Naive thymus-derived CD4-positive, alpha-beta T cell (primary cell): ENCODE measurements around the gene MFAP4. TPM values are rescaled to one million over a fixed set of nuclear protein-coding genes. Genes with fewer than 3 reads are reported as not detected.

ENCODE experiments used
- ATAC-seq: fragments of 150-1000 bp; cut with Tn5 transposase; 2 replicates; pipeline ENCODE4 v1.10.0; 2021; ENCODE audit warnings: mild to moderate bottlenecking, moderate library complexity
- CTCF ChIA-PET: fragments of 350-600 bp; sonication (Branson Sonifier 250); formaldehyde crosslinking; loops from one replicate; lab custom pipeline; 2021; ENCODE audit warnings: antibody characterized with exemption; lab: Charles Lee
- POLR2A ChIA-PET: fragments of 350-600 bp; sonication (Branson Sonifier 250); formaldehyde crosslinking; loops from one replicate; lab custom pipeline; 2021; ENCODE audit warnings: antibody characterized with exemption, inconsistent platforms; lab: Charles Lee
- DNase-seq, 9 donors: peaks; one replicate each; pipeline versions ENCODE4 v3.0.0 to v3.0.0-alpha.2; 2020 to 2022; ENCODE audit warnings: mixed read lengths in 1 of 9
- H3K27ac ChIP-seq: one replicate; pipeline ENCODE4 v1.7.0; 2013; ENCODE audit warnings: mild to moderate bottlenecking, low read depth, low read length, moderate library complexity
- H3K27me3 ChIP-seq, 2 donors: one replicate each; pipeline ENCODE4 v1.7.0; 2013; ENCODE audit warnings: low read length in 2 of 2, mild to moderate bottlenecking in 2 of 2, moderate library complexity in 2 of 2; ENCODE audit not compliant: control insufficient read depth in 2 of 2, insufficient read depth in 2 of 2
- H3K36me3 ChIP-seq, 3 experiments: 1 replicate in 2 of 3; 2 replicates in 1 of 3; pipeline ENCODE4 v1.7.0; 2013; ENCODE audit warnings: low read length in 3 of 3, mild to moderate bottlenecking in 3 of 3, moderate library complexity in 1 of 3; ENCODE audit not compliant: insufficient read depth in 3 of 3, control insufficient read depth in 2 of 3
- H3K4me1 ChIP-seq, 2 donors: one replicate each; pipeline ENCODE4 v1.7.0; 2013; ENCODE audit warnings: low read length in 2 of 2, mild to moderate bottlenecking in 2 of 2, moderate library complexity in 1 of 2; ENCODE audit not compliant: control insufficient read depth in 2 of 2, insufficient read depth in 2 of 2
- H3K4me3 ChIP-seq: 2 replicates; pipeline ENCODE4 v1.7.0; 2013; ENCODE audit warnings: mild to moderate bottlenecking, low read length
- H3K9me3 ChIP-seq, 3 experiments: 1 replicate in 2 of 3; 2 replicates in 1 of 3; pipeline ENCODE4 v1.7.0; 2013; ENCODE audit warnings: low read length in 3 of 3; ENCODE audit not compliant: control insufficient read depth in 2 of 3
- H3K27ac Mint-ChIP-seq, 9 donors: one replicate each; pipeline ENCODE4 v1.8.0; 2020 to 2022; ENCODE audit warnings: mixed read lengths in 9 of 9, mild to moderate bottlenecking in 8 of 9, moderate library complexity in 5 of 9, inconsistent platforms in 2 of 9
- H3K27me3 Mint-ChIP-seq, 5 donors: one replicate each; pipeline ENCODE4 v1.8.0; 2021 to 2022; ENCODE audit warnings: mixed read lengths in 5 of 5, mild to moderate bottlenecking in 1 of 5
- H3K36me3 Mint-ChIP-seq, 5 donors: one replicate each; pipeline ENCODE4 v1.8.0; 2020 to 2022; ENCODE audit warnings: mixed read lengths in 5 of 5, mild to moderate bottlenecking in 3 of 5, inconsistent platforms in 1 of 5
- H3K4me1 Mint-ChIP-seq, 7 donors: one replicate each; pipeline ENCODE4 v1.8.0; 2020 to 2022; ENCODE audit warnings: mixed read lengths in 7 of 7, mild to moderate bottlenecking in 3 of 7, inconsistent platforms in 1 of 7
- H3K4me3 Mint-ChIP-seq, 10 donors: one replicate each; pipeline ENCODE4 v1.8.0; 2020 to 2022; ENCODE audit warnings: mild to moderate bottlenecking in 10 of 10, mixed read lengths in 10 of 10, moderate library complexity in 6 of 10, inconsistent platforms in 2 of 10
- H3K9me3 Mint-ChIP-seq, 11 donors: one replicate each; pipeline ENCODE4 v1.8.0; 2020 to 2022; ENCODE audit warnings: mixed read lengths in 11 of 11, mild to moderate bottlenecking in 4 of 11, inconsistent platforms in 1 of 11, moderate library complexity in 1 of 11
- intact Hi-C, 2 donors: fragments of 100-400 bp; cut with micrococcal nuclease; formaldehyde crosslinking; loops; one replicate each; pipeline ENCODE4 v1.15.1; 2023
- polyA plus RNA-seq, 2 donors: library from polyadenylated mRNA; unstranded; fragments of 300-500 nt; fragmentation: Illumina TruSeq; gene quantifications; one replicate each; pipeline ENCODE4 v1.2.3, GENCODE V29; 2021
- total RNA-seq, 6 experiments: library from RNA in 5 of 6; stranded (reverse) in 5 of 6; gene quantifications; 1 replicate in 5 of 6; 2 replicates in 1 of 6; pipeline ENCODE4 v1.2.3 and lab custom pipeline; 2021 to 2026

The MFAP4 gene
- total and polyA plus RNA-seq, 7 experiments from 2014 or later, result not detected

DNA sequence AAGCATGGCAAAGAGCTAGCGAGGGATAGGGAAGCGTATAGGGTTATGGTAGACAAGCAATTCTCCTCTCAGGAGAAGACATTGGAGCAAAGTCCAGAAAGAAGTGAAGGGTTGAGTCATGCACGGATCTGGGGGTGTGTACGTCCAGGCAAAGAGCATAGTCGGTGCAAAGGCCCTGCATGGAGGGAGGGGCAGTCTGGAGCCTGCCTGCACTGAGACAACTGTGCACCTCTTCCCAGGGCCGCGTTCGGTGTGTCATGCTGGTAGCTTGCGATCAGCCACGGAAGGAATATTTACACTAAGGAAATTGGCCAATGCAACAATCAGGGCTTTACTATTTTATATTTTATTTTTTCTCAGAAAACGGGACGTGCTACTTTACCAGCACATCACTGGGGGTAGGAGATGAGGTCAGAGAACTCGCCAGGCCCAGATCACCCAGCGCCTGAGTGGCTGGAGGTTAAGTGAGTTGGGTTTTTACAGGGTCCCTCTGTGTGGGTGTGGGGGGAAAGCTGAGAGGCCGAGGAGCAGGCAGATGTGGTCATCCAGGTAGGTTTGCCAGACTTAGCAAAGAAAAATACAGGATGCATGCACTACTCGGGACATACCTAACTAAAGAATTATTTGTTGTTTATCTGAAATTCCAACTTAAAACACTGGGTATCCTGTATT, 17.7 kb downstream of the MFAP4 start:
- Histone ChIP-seq H3K4me3 (peak overlapping the region; percentile 46), H3K27ac (no peak overlapping the region), H3K9me3 (no peaks in the 10 kb centered on the region), H3K4me1 (peaks cover 25 to 45% of the 10 kb centered on the region in 2 donors), H3K27me3 (no peaks in the 10 kb centered on the region), H3K36me3 (no peaks in the 10 kb centered on the region)
- H3K27ac Mint-ChIP-seq, result peak overlapping the region in 6 of 9 donors; percentile 8 to 93 (median 80)
- peaks cover 0 to 5% (median 0%) of the 10 kb centered on the region in 5 donors for H3K27me3 Mint-ChIP-seq
- peaks cover 0 to 2% (median 0%) of the 10 kb centered on the region in 11 donors for H3K9me3 Mint-ChIP-seq
- intact Hi-C loops, result no loop called here
- DNase-seq, result no peak
- H3K4me1 Mint-ChIP-seq, result peaks cover 14 to 57% (median 32%) of the 10 kb centered on the region in 7 donors
- peaks cover 0 to 8% (median 0%) of the 10 kb centered on the region in 5 donors for H3K36me3 Mint-ChIP-seq
- peak overlapping the region in 8 of 10 donors; percentile 6 to 81 (median 54) for H3K4me3 Mint-ChIP-seq
- ChIA-PET POLR2A (interaction anchor here (2.4 kb wide), 1 partner anchor 9 kb away, joined by 19 read pairs; the partner anchor contains the start of gene MAPK7), CTCF (interaction anchor here (1.3 kb wide), 1 partner anchor 8 kb away, joined by 4 read pairs; no protein-coding TSS in a partner anchor)
- no peak for ATAC-seq

DNA sequence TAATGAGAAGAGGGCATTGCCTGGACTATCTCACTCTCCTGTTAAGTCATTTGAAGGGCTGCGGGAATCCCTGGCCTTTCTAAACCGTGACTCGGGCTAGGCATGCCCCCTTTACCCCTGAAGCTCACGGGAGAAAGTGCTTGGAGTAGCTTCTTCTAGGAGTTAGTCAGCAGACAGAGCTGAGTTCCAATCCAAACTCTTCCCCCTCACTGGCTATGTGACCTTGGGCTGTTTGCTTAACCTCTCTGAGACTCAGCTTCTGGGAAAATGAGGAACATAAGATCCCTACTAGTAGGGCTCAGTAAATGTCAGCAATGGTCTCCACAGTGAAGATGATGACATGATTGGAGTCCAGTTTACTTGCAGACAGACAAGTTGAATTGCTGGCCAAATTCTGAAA, 18.8 kb downstream of the MFAP4 start:
- ChIA-PET POLR2A (interaction anchor here (2.4 kb wide), 1 partner anchor 10 kb away, joined by 19 read pairs; the partner anchor contains the start of gene MAPK7), CTCF (no interaction called here)
- H3K27ac ChIP-seq, result no peak overlapping the region
- no peaks in the 10 kb centered on the region for H3K27me3 ChIP-seq
- no peak overlapping the region for H3K4me3 ChIP-seq
- ATAC-seq, result no peak
- Mint-ChIP-seq H3K4me3 (peak overlapping the region in 1 of 10 donors; percentile 75), H3K27ac (peak overlapping the region in 3 of 9 donors; percentile 12 to 51 (median 16)), H3K4me1 (peaks cover 14 to 61% (median 32%) of the 10 kb centered on the region in 7 donors), H3K27me3 (peaks cover 0 to 5% (median 0%) of the 10 kb centered on the region in 5 donors), H3K9me3 (peaks cover 0 to 2% (median 0%) of the 10 kb centered on the region in 11 donors), H3K36me3 (peaks cover 0 to 5% (median 0%) of the 10 kb centered on the region in 5 donors)
- no peaks in the 10 kb centered on the region for H3K9me3 ChIP-seq
- no peaks in the 10 kb centered on the region for H3K36me3 ChIP-seq
- no peak for DNase-seq
- intact Hi-C loops, result no loop called here
- peaks cover 25 to 45% of the 10 kb centered on the region in 2 donors for H3K4me1 ChIP-seq

DNA sequence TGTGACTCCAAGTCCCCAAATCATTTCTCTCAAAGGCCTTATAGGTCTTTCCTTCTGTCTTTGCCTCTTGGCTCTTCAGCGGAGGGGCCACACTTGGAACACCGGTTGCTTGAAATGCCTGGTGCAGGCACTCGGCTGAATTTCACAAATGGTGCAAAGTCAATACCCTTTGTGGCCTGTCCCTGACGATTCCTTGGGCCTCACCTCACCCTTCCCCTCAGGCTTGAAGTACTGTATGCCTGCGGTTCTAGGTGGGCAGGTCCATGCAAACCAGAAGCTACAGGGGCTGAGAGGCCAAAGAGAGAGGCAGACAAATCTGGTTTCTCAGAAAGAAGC, 20.4 kb downstream of the MFAP4 start:
- Histone ChIP-seq H3K36me3 (no peaks in the 10 kb centered on the region), H3K4me3 (no peak overlapping the region), H3K4me1 (peaks cover 26 to 41% of the 10 kb centered on the region in 2 donors), H3K9me3 (no peaks in the 10 kb centered on the region), H3K27ac (no peak overlapping the region), H3K27me3 (no peaks in the 10 kb centered on the region)
- H3K9me3 Mint-ChIP-seq, result no peaks in the 10 kb centered on the region
- peaks cover 14 to 54% (median 33%) of the 10 kb centered on the region in 7 donors for H3K4me1 Mint-ChIP-seq
- peak overlapping the region in 1 of 9 donors; percentile 48 for H3K27ac Mint-ChIP-seq
- no peak overlapping the region for H3K4me3 Mint-ChIP-seq
- peaks cover 0 to 5% (median 0%) of the 10 kb centered on the region in 5 donors for H3K36me3 Mint-ChIP-seq
- ChIA-PET POLR2A (interaction anchor here (2.5 kb wide), 1 partner anchor 11 kb away, joined by 14 read pairs; the partner anchor contains the start of gene MAPK7), CTCF (no interaction called here)
- ATAC-seq (no peak), DNase-seq (no peak)
- H3K27me3 Mint-ChIP-seq, result peaks cover 0 to 5% (median 0%) of the 10 kb centered on the region in 5 donors
- intact Hi-C loops, result no loop called here

- no peak overlapping the region for H3K4me3 Mint-ChIP-seq
- intact Hi-C loops, result no loop called here
- POLR2A ChIA-PET, result interaction anchor here (2.5 kb wide), 1 partner anchor 12 kb away, joined by 14 read pairs; the partner anchor contains the start of gene MAPK7
- H3K9me3 Mint-ChIP-seq, result no peaks in the 10 kb centered on the region
- CTCF ChIA-PET, result interaction anchor here (1.1 to 4.7 kb wide), 2 partner anchors 11 to 81 kb away, joined by 10 to 64 read pairs; partner anchors contain the start of gene MAPK7
- Histone ChIP-seq H3K4me3 (no peak overlapping the region), H3K27ac (no peak overlapping the region), H3K27me3 (no peaks in the 10 kb centered on the region), H3K9me3 (no peaks in the 10 kb centered on the region), H3K4me1 (peaks cover 21 to 35% of the 10 kb centered on the region in 2 donors), H3K36me3 (no peaks in the 10 kb centered on the region)
- H3K27me3 Mint-ChIP-seq, result peaks cover 0 to 8% (median 4%) of the 10 kb centered on the region in 5 donors
- no peak for DNase-seq
- H3K36me3 Mint-ChIP-seq, result peaks cover 0 to 3% (median 0%) of the 10 kb centered on the region in 5 donors
- H3K4me1 Mint-ChIP-seq, result peaks cover 14 to 52% (median 28%) of the 10 kb centered on the region in 7 donors
- no peak for ATAC-seq
- peak overlapping the region in 2 of 9 donors; percentile 1 to 32 for H3K27ac Mint-ChIP-seq
These were observed 21.0 kb downstream of the MFAP4 start for GRCh38 chr17:19365833-19366636.

DNA sequence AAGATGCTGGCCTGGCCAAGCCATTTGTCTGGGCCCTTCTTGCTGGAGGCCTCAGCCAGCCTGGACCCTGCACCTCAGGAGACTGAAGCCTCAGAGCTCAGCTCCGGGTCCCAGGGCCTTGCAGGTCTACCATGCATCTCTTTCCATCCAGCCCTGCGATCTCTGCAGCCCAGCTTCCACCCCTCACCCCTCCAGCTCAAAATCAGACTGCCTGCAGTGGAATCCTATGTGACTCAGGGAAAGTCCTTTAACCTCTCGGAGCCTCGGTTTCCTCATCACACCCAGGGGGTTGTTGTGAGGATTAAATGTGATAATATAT, 21.5 kb downstream of the MFAP4 start:
- ChIA-PET CTCF (interaction anchor here (0.6 to 4.7 kb wide), 4 partner anchors 12 to 154 kb away, joined by 3 to 64 read pairs (median 7); partner anchors contain the start of gene MAPK7), POLR2A (interaction anchor here (2.5 kb wide), 1 partner anchor 12 kb away, joined by 14 read pairs; the partner anchor contains the start of gene MAPK7)
- Histone ChIP-seq H3K27me3 (no peaks in the 10 kb centered on the region), H3K4me3 (no peak overlapping the region), H3K36me3 (no peaks in the 10 kb centered on the region), H3K9me3 (no peaks in the 10 kb centered on the region), H3K27ac (no peak overlapping the region), H3K4me1 (peaks cover 16 to 30% of the 10 kb centered on the region in 2 donors)
- Mint-ChIP-seq H3K9me3 (no peaks in the 10 kb centered on the region), H3K27ac (peak overlapping the region in 1 of 9 donors; percentile 1), H3K27me3 (peaks cover 0 to 12% (median 4%) of the 10 kb centered on the region in 5 donors), H3K4me3 (no peak overlapping the region), H3K4me1 (peaks cover 14 to 47% (median 24%) of the 10 kb centered on the region in 7 donors), H3K36me3 (peaks cover 0 to 3% (median 0%) of the 10 kb centered on the region in 5 donors)
- intact Hi-C loops, result no loop called here
- ATAC-seq (no peak), DNase-seq (no peak)
